Glutamatergic neuron (in vitro differentiated cells): ENCODE data around the gene MRPL36. TPM values are rescaled to one million over a fixed set of nuclear protein-coding genes. Genes with fewer than 3 reads are reported as not detected.

Experiments used
- DNase-seq: peaks from one replicate; pipeline ENCODE4 v3.0.0; 2022
- H3K27ac Mint-ChIP-seq: one replicate; pipeline ENCODE4 v1.8.0; 2020; ENCODE audit warnings: mild to moderate bottlenecking, mixed read lengths, inconsistent platforms; ENCODE audit not compliant: unreplicated experiment
- H3K27me3 Mint-ChIP-seq: one replicate; pipeline ENCODE4 v1.8.0; 2020; ENCODE audit warnings: mild to moderate bottlenecking, moderate library complexity, mixed read lengths, inconsistent platforms; ENCODE audit not compliant: unreplicated experiment
- H3K36me3 Mint-ChIP-seq: one replicate; pipeline ENCODE4 v1.8.0; 2020; ENCODE audit warnings: mild to moderate bottlenecking, mixed read lengths, inconsistent platforms; ENCODE audit not compliant: unreplicated experiment
- H3K4me1 Mint-ChIP-seq: one replicate; pipeline ENCODE4 v1.8.0; 2020; ENCODE audit warnings: mild to moderate bottlenecking, low read depth, mixed read lengths, inconsistent platforms; ENCODE audit not compliant: unreplicated experiment
- H3K4me3 Mint-ChIP-seq: one replicate; pipeline ENCODE4 v1.8.0; 2020; ENCODE audit warnings: mild to moderate bottlenecking, mixed read lengths, inconsistent platforms; ENCODE audit not compliant: unreplicated experiment
- H3K9me3 Mint-ChIP-seq: one replicate; pipeline ENCODE4 v1.8.0; 2020; ENCODE audit warnings: mild to moderate bottlenecking, moderate library complexity, mixed read lengths, inconsistent platforms; ENCODE audit not compliant: unreplicated experiment
- total RNA-seq: library from RNA; stranded (reverse); fragmentation: NEBNext Ultra II Directional; extraction: Animal tissue kit (Norgen Biotek cat#: 25700); gene quantifications from one replicate; pipeline ENCODE4 v1.2.1, GENCODE V29; 2021; ENCODE audit not compliant: unreplicated experiment
- TF ChIP-seq, protein P1 (sequence below): fragments of 200-600 bp; sonication (generic); IDR thresholded peaks from one replicate; pipeline ENCODE4 v1.5.0; 2021; ENCODE audit not compliant: partially characterized antibody, unreplicated experiment

MRPL36 gene
- total RNA-seq, 1 donor from 2014 or later: 40.0 TPM

DNA sequence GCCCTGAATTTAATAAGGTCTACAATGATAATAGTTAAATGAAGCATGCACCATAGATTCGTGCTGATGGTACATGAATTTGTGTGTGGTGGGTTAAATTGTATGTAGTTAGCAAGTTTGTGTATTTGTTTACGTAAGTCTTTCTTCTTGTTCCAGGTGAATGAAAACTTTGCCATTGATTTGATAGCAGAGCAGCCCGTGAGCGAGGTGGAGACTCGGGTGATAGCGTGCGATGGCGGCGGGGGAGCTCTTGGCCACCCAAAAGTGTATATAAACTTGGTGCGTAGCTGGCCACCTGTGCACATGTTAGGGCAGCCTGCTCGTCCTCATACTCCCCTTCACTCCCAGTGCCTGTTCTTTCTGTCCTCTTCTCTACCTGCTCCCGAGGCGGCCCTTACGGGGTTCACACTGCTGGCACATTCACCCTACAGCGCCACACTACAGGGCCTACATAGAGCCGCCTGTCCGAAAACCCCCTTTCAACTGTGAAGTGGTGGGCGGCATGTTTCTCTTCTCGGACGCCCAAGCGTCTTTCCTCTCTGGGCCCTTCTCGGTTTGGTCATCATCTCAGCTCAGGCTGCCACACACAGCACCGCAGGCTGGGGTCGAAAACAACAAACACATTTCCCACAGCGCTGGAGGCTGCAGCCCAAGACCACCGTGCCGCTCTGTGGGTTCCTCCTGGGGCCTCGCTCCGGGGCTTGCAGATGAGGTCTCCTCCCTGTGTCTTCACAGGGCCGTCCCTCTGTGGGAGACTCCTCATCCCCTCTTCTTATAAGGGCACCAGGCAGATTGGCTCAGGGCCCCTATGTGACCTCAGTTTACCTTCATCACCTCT lies 14.8 kb upstream of the MRPL36 start:
- no peak overlapping the region for H3K27ac Mint-ChIP-seq
- DNase-seq: peak; percentile 7
- H3K27me3 Mint-ChIP-seq: no peaks in the 10 kb centered on the region
- TF ChIP-seq, protein P1, sequence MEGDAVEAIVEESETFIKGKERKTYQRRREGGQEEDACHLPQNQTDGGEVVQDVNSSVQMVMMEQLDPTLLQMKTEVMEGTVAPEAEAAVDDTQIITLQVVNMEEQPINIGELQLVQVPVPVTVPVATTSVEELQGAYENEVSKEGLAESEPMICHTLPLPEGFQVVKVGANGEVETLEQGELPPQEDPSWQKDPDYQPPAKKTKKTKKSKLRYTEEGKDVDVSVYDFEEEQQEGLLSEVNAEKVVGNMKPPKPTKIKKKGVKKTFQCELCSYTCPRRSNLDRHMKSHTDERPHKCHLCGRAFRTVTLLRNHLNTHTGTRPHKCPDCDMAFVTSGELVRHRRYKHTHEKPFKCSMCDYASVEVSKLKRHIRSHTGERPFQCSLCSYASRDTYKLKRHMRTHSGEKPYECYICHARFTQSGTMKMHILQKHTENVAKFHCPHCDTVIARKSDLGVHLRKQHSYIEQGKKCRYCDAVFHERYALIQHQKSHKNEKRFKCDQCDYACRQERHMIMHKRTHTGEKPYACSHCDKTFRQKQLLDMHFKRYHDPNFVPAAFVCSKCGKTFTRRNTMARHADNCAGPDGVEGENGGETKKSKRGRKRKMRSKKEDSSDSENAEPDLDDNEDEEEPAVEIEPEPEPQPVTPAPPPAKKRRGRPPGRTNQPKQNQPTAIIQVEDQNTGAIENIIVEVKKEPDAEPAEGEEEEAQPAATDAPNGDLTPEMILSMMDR: no peak
- peaks cover 18% of the 10 kb centered on the region for H3K36me3 Mint-ChIP-seq
- H3K4me1 Mint-ChIP-seq: peaks cover 9% of the 10 kb centered on the region
- no peak overlapping the region for H3K4me3 Mint-ChIP-seq
- no peaks in the 10 kb centered on the region for H3K9me3 Mint-ChIP-seq

DNA sequence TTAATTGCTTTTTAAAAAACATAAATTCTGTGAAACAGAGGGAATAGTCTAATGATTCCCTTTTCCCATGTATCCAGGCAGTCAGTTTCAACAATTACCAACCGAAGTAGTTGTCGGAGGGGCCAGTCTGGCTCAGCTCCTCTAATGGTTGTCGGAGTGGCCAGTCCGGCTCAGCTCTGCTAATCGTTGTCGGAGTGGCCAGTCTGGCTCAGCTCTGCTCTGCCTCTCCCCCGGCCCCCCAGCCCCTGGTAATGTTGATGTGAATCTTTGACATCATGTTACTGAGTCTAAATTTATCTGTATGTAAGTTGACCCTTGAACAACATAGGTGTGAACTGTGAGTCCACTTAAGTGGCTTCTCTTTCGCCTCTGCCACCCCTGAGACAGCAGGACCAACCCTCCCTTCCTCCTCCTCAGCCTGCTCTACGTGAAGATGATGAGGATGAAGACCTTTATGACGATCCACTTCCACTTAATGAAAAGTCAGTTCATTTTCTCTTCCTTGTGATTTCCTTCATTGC lies 11.0 kb upstream of the MRPL36 start:
- H3K36me3 Mint-ChIP-seq: peaks cover 4% of the 10 kb centered on the region
- H3K4me3 Mint-ChIP-seq: no peak overlapping the region
- TF ChIP-seq, protein P1: no peak
- H3K9me3 Mint-ChIP-seq: no peaks in the 10 kb centered on the region
- H3K4me1 Mint-ChIP-seq: peaks cover 6% of the 10 kb centered on the region
- no peak for DNase-seq
- H3K27me3 Mint-ChIP-seq: peaks cover 2% of the 10 kb centered on the region
- no peak overlapping the region for H3K27ac Mint-ChIP-seq

GRCh38 chr5:1809416-1810035 lies 9.9 kb upstream of the MRPL36 start:
- Mint-ChIP-seq H3K27me3 (peaks cover 2% of the 10 kb centered on the region), H3K9me3 (no peaks in the 10 kb centered on the region), H3K4me3 (no peak overlapping the region), H3K27ac (no peak overlapping the region), H3K36me3 (peaks cover 4% of the 10 kb centered on the region), H3K4me1 (peaks cover 6% of the 10 kb centered on the region)
- TF ChIP-seq, protein P1: no peak
- no peak for DNase-seq

DNA sequence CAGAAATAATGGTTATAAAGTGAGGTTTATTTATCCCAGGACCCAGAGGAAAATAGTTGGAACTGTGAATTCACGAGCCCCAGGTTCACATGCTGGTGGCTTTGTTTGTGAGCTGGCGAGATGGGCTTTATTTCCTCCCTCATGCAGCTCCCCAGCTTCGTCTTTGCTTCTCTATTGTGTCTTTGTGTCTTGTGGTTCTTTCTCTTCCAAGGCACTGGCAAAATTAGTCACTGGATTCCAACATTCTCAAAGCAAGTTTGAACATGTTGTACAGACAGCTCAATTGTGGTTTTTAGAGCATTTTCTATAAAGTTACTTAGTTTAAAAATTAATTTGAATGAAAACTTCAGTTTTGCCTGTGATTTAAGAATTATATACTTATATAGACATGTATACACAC lies 8.8 kb upstream of the MRPL36 start:
- TF ChIP-seq, protein P1: no peak
- Mint-ChIP-seq H3K4me1 (no peaks in the 10 kb centered on the region), H3K9me3 (peaks cover 2% of the 10 kb centered on the region), H3K27me3 (peaks cover 2% of the 10 kb centered on the region), H3K27ac (no peak overlapping the region), H3K36me3 (peaks cover 4% of the 10 kb centered on the region), H3K4me3 (no peak overlapping the region)
- DNase-seq: no peak
